ENCODE data around the gene DLGAP3.

DNA sequence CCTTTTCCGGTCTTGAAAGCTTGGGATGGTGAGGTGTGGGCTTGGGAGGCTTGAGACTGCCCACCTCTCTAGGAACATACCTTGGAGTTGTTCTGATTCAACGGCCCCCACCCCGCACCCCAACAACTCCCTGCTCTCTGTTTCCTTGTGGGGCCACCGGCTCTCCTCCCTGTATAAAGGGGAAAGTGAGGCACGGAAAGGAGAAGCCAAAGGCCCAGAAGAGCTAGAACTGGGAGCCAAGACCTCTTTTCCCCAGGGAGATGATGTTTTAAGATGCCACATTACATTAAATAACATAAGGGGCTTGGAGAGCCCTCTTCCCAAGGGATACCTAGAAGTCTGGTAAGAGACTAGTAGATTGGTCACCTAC, 1.2 kb upstream of the DLGAP3 start:
- TF ChIP-seq, protein P1, sequence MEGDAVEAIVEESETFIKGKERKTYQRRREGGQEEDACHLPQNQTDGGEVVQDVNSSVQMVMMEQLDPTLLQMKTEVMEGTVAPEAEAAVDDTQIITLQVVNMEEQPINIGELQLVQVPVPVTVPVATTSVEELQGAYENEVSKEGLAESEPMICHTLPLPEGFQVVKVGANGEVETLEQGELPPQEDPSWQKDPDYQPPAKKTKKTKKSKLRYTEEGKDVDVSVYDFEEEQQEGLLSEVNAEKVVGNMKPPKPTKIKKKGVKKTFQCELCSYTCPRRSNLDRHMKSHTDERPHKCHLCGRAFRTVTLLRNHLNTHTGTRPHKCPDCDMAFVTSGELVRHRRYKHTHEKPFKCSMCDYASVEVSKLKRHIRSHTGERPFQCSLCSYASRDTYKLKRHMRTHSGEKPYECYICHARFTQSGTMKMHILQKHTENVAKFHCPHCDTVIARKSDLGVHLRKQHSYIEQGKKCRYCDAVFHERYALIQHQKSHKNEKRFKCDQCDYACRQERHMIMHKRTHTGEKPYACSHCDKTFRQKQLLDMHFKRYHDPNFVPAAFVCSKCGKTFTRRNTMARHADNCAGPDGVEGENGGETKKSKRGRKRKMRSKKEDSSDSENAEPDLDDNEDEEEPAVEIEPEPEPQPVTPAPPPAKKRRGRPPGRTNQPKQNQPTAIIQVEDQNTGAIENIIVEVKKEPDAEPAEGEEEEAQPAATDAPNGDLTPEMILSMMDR (IDR thresholded peaks at IDR 0.05) = no peak
- no peak for TF ChIP-seq EP300 (IDR thresholded peaks at IDR 0.05)

Measured in esophagus muscularis mucosa (tissue), 3 donors.